SK-N-SH (cell line): ENCODE data around the gene SNCAIP.

Experiments used
- CTCF ChIP-seq: fragments of 200-600 bp; sonication (generic); IDR thresholded peaks from 2 replicates; pipeline ENCODE4 v1.6.1; 2017; ENCODE audit warnings: antibody characterized with exemption, mild to moderate bottlenecking, moderate library complexity
- MEF2A ChIP-seq: IDR thresholded peaks from 2 replicates; pipeline ENCODE4 v1.4.0; 2012; ENCODE audit warnings: low read depth, borderline replicate concordance
- REST ChIP-seq: IDR thresholded peaks from 2 replicates; pipeline ENCODE4 v1.6.1; 2012; ENCODE audit warnings: mild to moderate bottlenecking, low read depth, low read length, moderate library complexity
- RXRA ChIP-seq: IDR thresholded peaks from 2 replicates; pipeline ENCODE4 v1.4.0; 2012; ENCODE audit warnings: low read depth, mild to moderate bottlenecking, borderline replicate concordance
- SIN3A ChIP-seq: IDR thresholded peaks from 2 replicates; pipeline ENCODE4 v1.6.1; 2012; ENCODE audit warnings: low read depth, mild to moderate bottlenecking, low read length, moderate library complexity, borderline replicate concordance
- SMC3 ChIP-seq: IDR thresholded peaks from 2 replicates; pipeline ENCODE4 v1.6.1; 2012; ENCODE audit warnings: low read depth, low read length, improper control_type of control experiment
- TAF1 ChIP-seq: IDR thresholded peaks from 2 replicates; pipeline ENCODE4 v1.6.1; 2012; ENCODE audit warnings: low read depth, mild to moderate bottlenecking, low read length, moderate library complexity, borderline replicate concordance
- USF1 ChIP-seq: IDR thresholded peaks from 2 replicates; pipeline ENCODE4 v1.4.0; 2012; ENCODE audit warnings: low read depth, borderline replicate concordance
- USF2 ChIP-seq: fragments of 150-350 bp; IDR thresholded peaks from 2 replicates; pipeline ENCODE4 v1.6.1; 2017; ENCODE audit warnings: antibody characterized with exemption, low read length, low read depth, borderline replicate concordance

- no peak for TF ChIP-seq REST
- TF ChIP-seq USF1 = no peak
- no peak for TF ChIP-seq RXRA
- peak; percentile 19; the same call in 1 of the 2 replicates for TF ChIP-seq CTCF
- no peak for TF ChIP-seq SIN3A
- TF ChIP-seq TAF1 = no peak
- TF ChIP-seq SMC3 = no peak
- no peak for TF ChIP-seq USF2
- no peak for TF ChIP-seq MEF2A
Observed at GRCh38 chr5:122468351-122469116, 156.5 kb downstream of the SNCAIP start.
